KOPT-K1 (cell line): Measurements from ENCODE around the gene DEGS2.
A peak's percentile ranks its signal among the peaks of the same experiment; 100 is the strongest.
"Not testable (repeated sequence)": the region's sequence is repeated elsewhere in the genome, so short reads cannot be mapped to it uniquely, and the experiment has no call there.

Source experiments
- H3K27ac ChIP-seq: fragments of 200-600 bp; sonication (generic); 2 replicates; pipeline ENCODE4 v1.5.1; 2016; ENCODE audit warnings: antibody characterized with exemption, mild to moderate bottlenecking, low read depth, low read length; ENCODE audit not compliant: poor library complexity, severe bottlenecking
- H3K36me3 ChIP-seq: fragments of 200-600 bp; sonication (generic); 2 replicates; pipeline ENCODE4 v1.5.1; 2017; ENCODE audit warnings: antibody characterized with exemption, mild to moderate bottlenecking, low read length, moderate library complexity; ENCODE audit not compliant: insufficient read depth
- H3K9me3 ChIP-seq: fragments of 200-600 bp; sonication (generic); 2 replicates; pipeline ENCODE4 v1.5.1; 2017; ENCODE audit warnings: antibody characterized with exemption, low read length, mild to moderate bottlenecking; ENCODE audit not compliant: insufficient read depth, poor library complexity, severe bottlenecking

Gene DEGS2

GRCh38 chr14:100159094-100159864, at the start of gene DEGS2:
TSS of gene DEGS2 (minus strand) at chr14:100159645. CDS start at chr14:100159587, 58 bp downstream.
- H3K9me3 ChIP-seq = peaks cover 14% of the 10 kb centered on the region
- H3K36me3 ChIP-seq = no peaks in the 10 kb centered on the region
- H3K27ac ChIP-seq = no peak within 1 kb of the TSS

- not testable (repeated sequence) for H3K27ac ChIP-seq, H3K9me3 ChIP-seq, H3K36me3 ChIP-seq
Measured at GRCh38 chr14:100208136-100208535, 48.7 kb upstream of the DEGS2 start.

GRCh38 chr14:100207588-100207987, 48.1 kb upstream of the DEGS2 start:
- H3K36me3 ChIP-seq, H3K9me3 ChIP-seq, H3K27ac ChIP-seq: not testable (repeated sequence)

GRCh38 chr14:100204835-100205167, 45.4 kb upstream of the DEGS2 start:
- H3K27ac ChIP-seq, H3K36me3 ChIP-seq, H3K9me3 ChIP-seq: not testable (repeated sequence)

GRCh38 chr14:100203962-100204834, 44.8 kb upstream of the DEGS2 start:
- Histone ChIP-seq H3K9me3 (no peaks in the 10 kb centered on the region), H3K27ac (no peak overlapping the region), H3K36me3 (no peaks in the 10 kb centered on the region)

- Histone ChIP-seq H3K9me3 (no peaks in the 10 kb centered on the region), H3K27ac (no peak overlapping the region), H3K36me3 (no peaks in the 10 kb centered on the region)
Measured at GRCh38 chr14:100203146-100203545, 43.7 kb upstream of the DEGS2 start.

- no peak overlapping the region for H3K27ac ChIP-seq
- no peaks in the 10 kb centered on the region for H3K36me3 ChIP-seq
- H3K9me3 ChIP-seq = no peaks in the 10 kb centered on the region
Measured at GRCh38 chr14:100202712-100203111, 43.3 kb upstream of the DEGS2 start.

GRCh38 chr14:100201701-100202100, 42.3 kb upstream of the DEGS2 start:
- no peaks in the 10 kb centered on the region for H3K9me3 ChIP-seq
- no peaks in the 10 kb centered on the region for H3K36me3 ChIP-seq
- H3K27ac ChIP-seq = no peak overlapping the region

GRCh38 chr14:100200311-100200710, 40.9 kb upstream of the DEGS2 start:
- Histone ChIP-seq H3K9me3 (no peaks in the 10 kb centered on the region), H3K36me3 (no peaks in the 10 kb centered on the region), H3K27ac (no peak overlapping the region)

GRCh38 chr14:100199240-100199860, 39.9 kb upstream of the DEGS2 start:
- Histone ChIP-seq H3K36me3 (no peaks in the 10 kb centered on the region), H3K27ac (no peak overlapping the region), H3K9me3 (no peaks in the 10 kb centered on the region)

GRCh38 chr14:100193417-100194357, 34.2 kb upstream of the DEGS2 start:
- Histone ChIP-seq H3K27ac (peak overlapping the region; percentile 87), H3K36me3 (no peaks in the 10 kb centered on the region), H3K9me3 (no peaks in the 10 kb centered on the region)

GRCh38 chr14:100192672-100193416, 33.4 kb upstream of the DEGS2 start:
- Histone ChIP-seq H3K36me3 (no peaks in the 10 kb centered on the region), H3K27ac (peak overlapping the region; percentile 87), H3K9me3 (no peaks in the 10 kb centered on the region)

- Histone ChIP-seq H3K27ac (peak overlapping the region; percentile 87), H3K36me3 (no peaks in the 10 kb centered on the region), H3K9me3 (no peaks in the 10 kb centered on the region)
Measured at GRCh38 chr14:100192250-100192671, 32.8 kb upstream of the DEGS2 start.
